K562 (cell line): ENCODE data around the gene GPR108. TPM values are rescaled to one million over a fixed set of nuclear protein-coding genes. Genes with fewer than 3 reads are reported as not detected.

Source experiments
- ATAC-seq: fragments of 200-7000 bp; cut with Tn5 transposase; 3 replicates; pipeline ENCODE4 v1.9.1; 2020; ENCODE audit warnings: moderate library complexity
- BruUV-seq: library from RNA; stranded (reverse); fragments of 400-500 nt; replicated peaks from 2 replicates; lab custom pipeline; 2021; lab: Mats Ljungman, UMichigan
- CTCF ChIA-PET: fragments of 300-600 bp; formaldehyde crosslinking; extraction: SDS; loops from one replicate; lab custom pipeline; 2021; ENCODE audit warnings: low intra/inter-chr PET ratio; lab: Yijun Ruan, JAX
- POLR2A ChIA-PET: fragments of 300-600, 350-650 bp; sonication (Branson Sonifier 250); formaldehyde crosslinking; extraction: SDS; loops from one replicate; lab custom pipeline; 2021; ENCODE audit warnings: antibody characterized with exemption, inconsistent platforms; lab: Yijun Ruan, JAX
- DNase-seq, 4 experiments: peaks; one replicate each; pipeline versions ENCODE4 v3.0.0 to v3.0.0-alpha.2; 2011 to 2018; ENCODE audit warnings: low spot score in 3 of 4, mixed read lengths in 3 of 4; ENCODE audit errors: extremely low read depth in 1 of 4
- FAIRE-seq: peaks from 2 replicates; lab custom pipeline; 2011; peaks lifted over from hg19 to GRCh38; lab: Jason Lieb, UNC
- H2AFZ ChIP-seq: 2 replicates; pipeline ENCODE4 v1.6.0; 2011; ENCODE audit warnings: low read depth, low read length, control low read depth, inconsistent platforms
- H3K27ac ChIP-seq: fragments of 200-600 bp; 3 replicates; pipeline ENCODE4 v1.8.0; 2011; ENCODE audit warnings: low read depth, mild to moderate bottlenecking, control low read depth, inconsistent platforms, low read length, moderate library complexity, mixed read lengths; ENCODE audit errors: extremely low read depth
- H3K27me3 ChIP-seq, 2 experiments: fragments of 300-600 bp in 1 of 2; 2 replicates in 1 of 2; 3 replicates in 1 of 2; pipeline versions ENCODE4 v1.6.0 to v1.8.0; 2011; ENCODE audit warnings: inconsistent platforms in 2 of 2, low read length in 2 of 2, mild to moderate bottlenecking in 1 of 2, mixed read lengths in 1 of 2, moderate library complexity in 1 of 2; ENCODE audit not compliant: control insufficient read depth in 2 of 2, insufficient read depth in 2 of 2
- H3K36me3 ChIP-seq: fragments of 300-600 bp; 3 replicates; pipeline ENCODE4 v1.8.0; 2011; ENCODE audit warnings: mild to moderate bottlenecking, low read length, inconsistent platforms; ENCODE audit not compliant: control insufficient read depth, insufficient read depth
- H3K4me1 ChIP-seq, 2 experiments: fragments of 200-600 bp in 1 of 2; replicated peaks in 1 of 2; 2 replicates in 1 of 2; 3 replicates in 1 of 2; pipeline versions ENCODE4 v1.5.1 to v1.8.0; 2011; ENCODE audit warnings: inconsistent platforms in 2 of 2, low read length in 2 of 2, mild to moderate bottlenecking in 1 of 2, mixed read lengths in 1 of 2, moderate library complexity in 1 of 2; ENCODE audit not compliant: control insufficient read depth in 2 of 2, insufficient read depth in 2 of 2
- H3K4me2 ChIP-seq: 2 replicates; pipeline ENCODE4 v1.6.1; 2011; ENCODE audit warnings: low read length, control low read depth, inconsistent platforms, mixed read lengths; ENCODE audit not compliant: insufficient read depth
- H3K4me3 ChIP-seq: fragments of 200-600 bp; sonication (generic), shearing (Covaris generic); 2 replicates; pipeline ENCODE4 v1.5.1; 2016; ENCODE audit warnings: control low read depth, inconsistent platforms
- H3K79me2 ChIP-seq: fragments of 200-600 bp; 3 replicates; pipeline ENCODE4 v1.8.0; 2011; ENCODE audit warnings: low read length, inconsistent platforms; ENCODE audit not compliant: control insufficient read depth, insufficient read depth
- H3K9ac ChIP-seq, 2 experiments: 2 replicates each; pipeline versions ENCODE4 v1.6.0 to v1.6.1; 2011; ENCODE audit warnings: low read depth in 2 of 2, low read length in 2 of 2, control low read depth in 1 of 2, inconsistent platforms in 1 of 2, mild to moderate bottlenecking in 1 of 2, mixed read lengths in 1 of 2; ENCODE audit not compliant: insufficient read depth in 1 of 2
- H3K9me1 ChIP-seq: one replicate; pipeline ENCODE4 v1.6.0; 2011; ENCODE audit warnings: inconsistent platforms, mild to moderate bottlenecking, low read length, moderate library complexity; ENCODE audit not compliant: control insufficient read depth, insufficient read depth
- H3K9me3 ChIP-seq: replicated peaks from 2 replicates; pipeline ENCODE4 v1.5.1; 2011; ENCODE audit warnings: low read depth, low read length, inconsistent platforms; ENCODE audit not compliant: control insufficient read depth, insufficient read depth
- H4K20me1 ChIP-seq: replicated peaks from 2 replicates; pipeline ENCODE4 v1.6.1; 2011; ENCODE audit warnings: low read length, inconsistent platforms, mixed read lengths; ENCODE audit not compliant: control insufficient read depth, insufficient read depth
- ATF1 ChIP-seq, 2 experiments: fragments of 450-650 bp in 1 of 2; IDR thresholded peaks; 2 replicates each; pipeline ENCODE4 v1.6.1; 2016; ENCODE audit warnings: missing compliant biosample characterization in 1 of 2, missing genetic modification characterization in 1 of 2
- BHLHE40 ChIP-seq: IDR thresholded peaks from 2 replicates; pipeline ENCODE4 v1.6.1; 2011; ENCODE audit warnings: low read length, improper control_type of control experiment
- CBX8 ChIP-seq: fragments of 200-600 bp; sonication (generic); IDR thresholded peaks from 2 replicates; pipeline ENCODE4 v1.6.1; 2012; ENCODE audit warnings: borderline replicate concordance, mixed run types, low read depth, mild to moderate bottlenecking, moderate library complexity, mixed read lengths, low read length, control low read depth, inconsistent platforms; ENCODE audit not compliant: poor library complexity, severe bottlenecking; ENCODE audit errors: extremely low read depth
- CREM ChIP-seq: IDR thresholded peaks from 2 replicates; pipeline ENCODE4 v1.6.1; 2014; ENCODE audit warnings: antibody characterized with exemption, low read depth
- DMBX1 ChIP-seq: fragments of 250-450 bp; sonication (Bioruptor Pico); IDR thresholded peaks from 2 replicates; pipeline ENCODE4 v1.8.0; 2022; ENCODE audit warnings: inconsistent platforms, mild to moderate bottlenecking, moderate library complexity, borderline replicate concordance
- E4F1 ChIP-seq: fragments of 250-450 bp; sonication (Bioruptor Pico); IDR thresholded peaks from 2 replicates; pipeline ENCODE4 v1.5.0; 2021; ENCODE audit warnings: mild to moderate bottlenecking, borderline replicate concordance
- LEF1 ChIP-seq: fragments of 450-650 bp; IDR thresholded peaks from 2 replicates; pipeline ENCODE4 v1.6.1; 2016; ENCODE audit warnings: mild to moderate bottlenecking
- MXD1 ChIP-seq: fragments of 250-450 bp; sonication (Bioruptor Pico); IDR thresholded peaks from 2 replicates; pipeline ENCODE4 v1.8.0; 2021; ENCODE audit warnings: borderline replicate concordance, mild to moderate bottlenecking, moderate library complexity; ENCODE audit not compliant: poor library complexity, severe bottlenecking
- NFE2L1 ChIP-seq: fragments of 450-650 bp; IDR thresholded peaks from 2 replicates; pipeline ENCODE4 v1.6.1; 2016; ENCODE audit warnings: missing genetic modification characterization, low read depth, mild to moderate bottlenecking, missing compliant biosample characterization, moderate library complexity, borderline replicate concordance
- NR0B1 ChIP-seq: fragments of 450-650 bp; IDR thresholded peaks from one replicate; pipeline ENCODE4 v1.6.1; 2018; ENCODE audit warnings: mild to moderate bottlenecking, moderate library complexity; ENCODE audit not compliant: partially characterized antibody
- NR1H2 ChIP-seq: sonication (generic); formaldehyde crosslinking; IDR thresholded peaks from 2 replicates; pipeline ENCODE4 v1.4.0; 2020; ENCODE audit warnings: mild to moderate bottlenecking, missing genetic modification reagents
- RB1 ChIP-seq: fragments of 450-650 bp; IDR thresholded peaks from 2 replicates; pipeline ENCODE4 v1.6.1; 2017; ENCODE audit warnings: low read depth, mild to moderate bottlenecking
- RBM15 ChIP-seq: fragments of 200-400 bp; formaldehyde crosslinking; IDR thresholded peaks from 2 replicates; pipeline ENCODE4 v1.6.1; 2018; ENCODE audit warnings: mild to moderate bottlenecking, low read length, moderate library complexity; ENCODE audit not compliant: insufficient read depth
- RCOR1 ChIP-seq, 2 experiments: IDR thresholded peaks; 2 replicates each; pipeline ENCODE4 v1.6.1; 2012; ENCODE audit warnings: low read depth in 2 of 2, low read length in 2 of 2, borderline replicate concordance in 1 of 2, improper control_type of control experiment in 1 of 2
- SAFB2 ChIP-seq: fragments of 200-400 bp; formaldehyde crosslinking; IDR thresholded peaks from 2 replicates; pipeline ENCODE4 v1.6.1; 2018; ENCODE audit warnings: borderline replicate concordance, low read length, low read depth, moderate library complexity; ENCODE audit not compliant: severe bottlenecking
- ZNF311 ChIP-seq: fragments of 250-450 bp; sonication (Bioruptor Pico); IDR thresholded peaks from 2 replicates; pipeline ENCODE4 v1.4.0; 2020; ENCODE audit warnings: mild to moderate bottlenecking, moderate library complexity
- whole genome bisulfite sequencing: fragments of 100-300 bp; shearing (Covaris generic); methylation state at CpG from one replicate; pipeline ENCODE4 v1.1.6; 2016; ENCODE audit warnings: low coverage, mixed read lengths; ENCODE audit not compliant: insufficient coverage; ENCODE audit errors: missing lambda C conversion rate; 5-methylcytosine and 5-hydroxymethylcytosine counted together
- in situ Hi-C: fragments of 300-500 bp; cut with MboI; formaldehyde crosslinking; loops from 4 replicates; pipeline ENCODE4 v1.15.0; 2018; ENCODE audit warnings: inconsistent platforms, mixed read lengths
- intact Hi-C: fragments of 100-400 bp; cut with micrococcal nuclease; formaldehyde crosslinking; loops from 2 replicates; pipeline ENCODE4 v1.14.2; 2022
- polyA plus RNA-seq, 8 experiments: library from polyadenylated mRNA; depleted of rRNA in 4 of 8; stranded (reverse) in 5 of 8; unstranded in 3 of 8; fragments of >200 nt; fragmentation: Nextera tagmentation in 2 of 8; fragmentation: Illumina TruSeq in 1 of 8; extraction: Ambion mirVana in 2 of 8; extraction: Trizol in 1 of 8; gene quantifications; 2 replicates each; pipeline versions ENCODE4 v1.2.1 to v1.2.3, GENCODE V29; 2011 to 2014; ENCODE audit warnings: inconsistent platforms in 1 of 8, missing spikeins in 1 of 8
- total RNA-seq, 7 experiments: library from RNA; depleted of rRNA in 6 of 7; stranded (reverse); fragments of >200 nt in 6 of 7; fragmentation: Illumina TruSeq in 2 of 7; extraction: Trizol in 2 of 7; gene quantifications; 2 replicates each; pipeline versions ENCODE4 v1.2.1 to v1.2.3, GENCODE V29; 2011 to 2021; ENCODE audit warnings: low replicate concordance in 1 of 7

The GPR108 gene
- total and polyA plus RNA-seq, 9 of the 15 experiments (the other 6 are each of a cell fraction or from before 2014, with no cell fraction given), result 2.4 to 33.2 (median 24.4) TPM

- 34% methylated on average over 17 of the region's 21 CpGs for WGBS
- DNase-seq, result peak; percentile 93 to 99 (median 99)
- Histone ChIP-seq H3K36me3 (no peaks in the 10 kb centered on the region), H3K9me3 (no peaks in the 10 kb centered on the region), H3K4me2 (peak overlapping the region; percentile 83), H3K27me3 (no peaks in the 10 kb centered on the region), H3K79me2 (no peaks in the 10 kb centered on the region), H2AFZ (peak overlapping the region; percentile 96), H3K27ac (no peak overlapping the region), H4K20me1 (no peaks in the 10 kb centered on the region), H3K4me3 (peak overlapping the region; percentile 37; the same call in 1 of the 2 replicates), H3K4me1 (peaks cover 38 to 39% of the 10 kb centered on the region in 2 experiments), H3K9ac (peak overlapping the region; percentile 46 to 78), H3K9me1 (no peaks in the 10 kb centered on the region)
- in situ Hi-C loops, result no loop called here
- CTCF ChIA-PET, result no interaction called here
- FAIRE-seq, result peak; percentile 100
- no TSS peak for BruUV-seq
- intact Hi-C loops, result loop anchor here (2.0 kb wide), 1 partner anchor 18 kb away; the partner anchor contains the start of gene GPR108
- POLR2A ChIA-PET, result interaction anchor here (0.6 to 0.7 kb wide), 2 partner anchors 19 to 115 kb away, joined by 3 read pairs; partner anchors contain the start of gene GPR108
- ATAC-seq, result peak; percentile 89
- TF ChIP-seq RBM15 (no peak), LEF1 (no peak), NFE2L1 (tag) (no peak), NR1H2 (CRISPR knock-in tag) (no peak), NR0B1 (no peak), ZNF311 (CRISPR knock-in tag) (no peak), RCOR1 (IDR thresholded peaks at IDR 0.05; ENCODE audit: borderline replicate concordance in 1 of 2, low read depth in 2 of 2, low read length in 2 of 2) (peak in 1 of 2 experiments; percentile 21; a peak in 1 of 4 replicates), MXD1 (CRISPR knock-in tag) (no peak), DMBX1 (CRISPR knock-in tag) (no peak), ATF1 (CRISPR knock-in tag; IDR thresholded peaks at IDR 0.05) (no peak), ATF1 (tag; IDR thresholded peaks at IDR 0.05) (peak; percentile 57), E4F1 (no peak), BHLHE40 (no peak), RB1 (no peak), CBX8 (no peak), CREM (peak; percentile 56), SAFB2 (no peak)
Observed at GRCh38 chr19:6718741-6719539, 18.4 kb downstream of the GPR108 start.
